ENCODE data around the gene ARFIP2.

Gene ARFIP2

DNA sequence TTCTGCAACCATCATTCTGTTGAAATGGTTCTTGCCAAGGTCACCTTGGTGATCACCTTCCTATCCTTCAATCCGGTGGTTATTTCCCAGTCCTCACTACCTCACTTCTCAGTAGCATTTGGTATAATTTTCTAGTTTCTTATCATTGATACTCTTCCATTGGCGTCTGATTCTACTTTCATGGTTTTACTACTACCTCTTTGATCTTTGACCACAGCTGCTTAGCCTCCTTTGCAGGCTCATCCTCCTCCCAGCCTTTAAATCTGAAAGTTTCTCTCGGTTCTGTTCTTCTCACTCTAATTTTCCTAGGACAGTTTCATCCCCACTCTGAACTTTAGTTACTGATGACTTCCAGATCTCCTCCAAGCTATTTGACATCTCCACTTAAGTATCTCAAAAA is 5.1 kb upstream of the ARFIP2 start:
- in situ Hi-C loops (cut with HindIII; ENCODE audit: low sequenced_read_pairs): no loop called here
- TF ChIP-seq CTCF (IDR thresholded peaks at IDR 0.05; ENCODE audit: low read depth, low read length): no peak
- DNase-seq (ENCODE audit: low read depth, low spot score): no peak

GRCh38 chr11:6485661-6486060 is 4.5 kb upstream of the ARFIP2 start:
- in situ Hi-C loops (cut with HindIII; ENCODE audit: low sequenced_read_pairs): no loop called here
- H3K4me3 ChIP-seq (ENCODE audit: low read depth, low read length): no peak overlapping the region
- no peak for TF ChIP-seq CTCF (IDR thresholded peaks at IDR 0.05; ENCODE audit: low read depth, low read length)
- no peak for DNase-seq (ENCODE audit: low read depth, low spot score)

More for the DNA sequence above, 5.1 kb upstream of the ARFIP2 start:
- H3K4me3 ChIP-seq (ENCODE audit: low read depth, low read length): no peak overlapping the region

DNA sequence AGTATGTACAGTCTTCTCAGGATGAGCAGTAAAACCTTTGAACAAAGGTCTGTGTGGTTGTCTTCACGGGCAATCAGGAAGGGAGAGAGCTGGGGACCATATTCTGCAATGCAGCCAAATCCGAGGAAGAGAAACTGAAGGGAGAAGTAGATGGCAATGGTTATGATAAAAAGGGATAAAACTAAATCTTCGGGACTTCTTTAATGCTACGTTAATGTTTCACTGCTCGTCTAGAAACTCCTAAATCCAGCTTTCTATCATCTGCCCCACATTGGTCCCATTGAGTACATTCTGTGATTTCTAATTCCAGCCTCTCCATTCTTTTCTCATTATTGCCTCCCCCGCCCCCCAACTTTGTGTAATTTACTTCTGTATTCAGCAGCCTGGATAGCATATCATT is 1.9 kb upstream of the ARFIP2 start:
- no peak for DNase-seq (ENCODE audit: low read depth, low spot score)
- in situ Hi-C loops (cut with HindIII; ENCODE audit: low sequenced_read_pairs): no loop called here
- H3K4me3 ChIP-seq (ENCODE audit: low read depth, low read length): no peak overlapping the region
- TF ChIP-seq CTCF (IDR thresholded peaks at IDR 0.05; ENCODE audit: low read depth, low read length): no peak

- no peak for TF ChIP-seq CTCF (IDR thresholded peaks at IDR 0.05; ENCODE audit: low read depth, low read length)
- in situ Hi-C loops (cut with HindIII; ENCODE audit: low sequenced_read_pairs): no loop called here
- peak overlapping the region; percentile 79 for H3K4me3 ChIP-seq (ENCODE audit: low read depth, low read length)
- DNase-seq (ENCODE audit: low read depth, low spot score): no peak
Measured at GRCh38 chr11:6482441-6482840, 1.3 kb upstream of the ARFIP2 start.

DNA sequence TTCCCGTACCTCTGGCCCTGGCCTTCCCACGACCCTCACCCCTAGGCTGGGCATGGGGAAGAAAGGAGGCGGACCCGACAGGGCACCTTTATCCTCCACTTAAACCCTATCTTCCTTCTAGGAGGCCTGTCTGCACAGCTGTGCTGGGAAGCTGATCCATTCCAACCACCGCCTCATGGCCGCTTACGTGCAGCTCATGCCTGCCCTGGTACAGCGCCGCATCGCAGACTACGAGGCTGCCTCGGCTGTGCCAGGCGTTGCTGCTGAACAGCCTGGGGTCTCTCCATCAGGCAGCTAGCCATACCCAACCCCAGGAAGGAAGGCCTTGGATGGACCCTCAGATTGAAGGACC is 769 bp upstream of the ARFIP2 start:
- DNase-seq (ENCODE audit: low read depth, low spot score): no peak
- in situ Hi-C loops (cut with HindIII; ENCODE audit: low sequenced_read_pairs): no loop called here
- no peak for TF ChIP-seq CTCF (IDR thresholded peaks at IDR 0.05; ENCODE audit: low read depth, low read length)
- H3K4me3 ChIP-seq (ENCODE audit: low read depth, low read length): peak overlapping the region; percentile 79

DNA sequence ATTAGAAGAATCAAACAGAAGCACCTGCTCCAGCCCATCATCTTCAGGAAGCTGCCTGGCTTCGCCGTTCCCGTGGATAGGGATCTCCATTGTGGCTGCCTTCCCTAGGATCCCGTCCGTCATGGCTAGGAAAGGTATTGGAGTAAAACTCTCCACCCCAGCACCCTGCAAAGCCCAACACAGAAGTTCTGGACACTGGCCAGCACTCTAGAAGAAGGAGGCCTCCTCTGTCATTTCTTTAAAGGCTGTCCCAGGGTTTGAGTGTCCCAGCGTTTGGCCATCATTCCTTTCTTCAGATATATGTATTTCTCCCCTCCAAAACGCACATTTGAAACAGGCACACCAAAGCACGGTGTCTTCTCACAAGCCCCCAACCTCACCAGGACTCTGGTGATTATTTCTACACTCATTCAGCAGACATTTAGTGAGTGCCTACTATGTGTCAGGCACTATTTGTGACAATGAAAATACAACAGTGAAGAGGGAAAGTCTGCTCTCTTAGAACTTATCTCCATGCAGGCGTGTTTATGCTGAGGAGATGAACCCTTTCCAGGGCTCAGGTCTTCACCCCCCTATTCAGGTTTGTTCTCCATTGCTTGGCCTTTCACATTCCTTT is 724 bp downstream of the ARFIP2 start:
- H3K4me3 ChIP-seq (ENCODE audit: low read depth, low read length): peak overlapping the region; percentile 79
- TF ChIP-seq CTCF (IDR thresholded peaks at IDR 0.05; ENCODE audit: low read depth, low read length): no peak
- no peak for DNase-seq (ENCODE audit: low read depth, low spot score)
- in situ Hi-C loops (cut with HindIII; ENCODE audit: low sequenced_read_pairs): no loop called here

DNA sequence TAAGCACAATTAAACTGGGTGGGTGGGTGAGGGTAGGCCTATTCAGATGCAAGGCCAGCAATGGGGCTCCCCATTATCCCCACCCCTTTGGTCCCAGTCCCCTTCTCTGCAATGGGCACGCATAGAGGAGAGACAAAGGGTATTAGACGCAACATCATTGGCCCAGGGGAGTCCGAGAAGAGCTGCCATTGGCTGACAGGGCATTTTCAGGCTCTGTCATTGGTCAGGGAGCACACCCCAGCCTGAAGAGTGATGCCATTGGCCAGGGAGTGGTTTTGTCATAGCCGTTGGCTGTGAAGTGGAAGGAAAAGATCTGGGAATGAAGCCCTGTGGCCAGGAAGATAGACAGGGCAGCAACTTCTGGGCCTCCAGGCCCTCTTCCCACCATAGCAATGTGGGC is 4.6 kb downstream of the ARFIP2 start:
- in situ Hi-C loops (cut with HindIII; ENCODE audit: low sequenced_read_pairs): no loop called here
- no peak for TF ChIP-seq CTCF (IDR thresholded peaks at IDR 0.05; ENCODE audit: low read depth, low read length)
- DNase-seq (ENCODE audit: low read depth, low spot score): no peak
- H3K4me3 ChIP-seq (ENCODE audit: low read depth, low read length): no peak overlapping the region

Data from astrocyte of the spinal cord (primary cell).